ENCODE data around the gene RFFL.

RFFL gene

GRCh38 chr17:35068249-35068648 is 4.7 kb upstream of the RFFL start:
- Histone ChIP-seq H3K9me3 (ENCODE audit: control insufficient read depth, insufficient read depth, low read length) (no peaks in the 10 kb centered on the region), H3K27me3 (ENCODE audit: control insufficient read depth, insufficient read depth, low read length) (no peaks in the 10 kb centered on the region), H3K4me1 (ENCODE audit: control insufficient read depth, insufficient read depth, low read length) (no peaks in the 10 kb centered on the region; the same call in 1 of the 2 replicates), H3K27ac (ENCODE audit: low read length) (no peak overlapping the region), H3K36me3 (ENCODE audit: control insufficient read depth, insufficient read depth, low read length) (no peaks in the 10 kb centered on the region), H3K4me3 (ENCODE audit: low read length) (no peak overlapping the region)
- DNase-seq (ENCODE audit: low read depth, low spot score), result no peak
- no CpG with 5 or more reads among the region's 2 CpGs for WGBS (ENCODE audit: insufficient coverage, insufficient read length)

- Histone ChIP-seq H3K27me3 (ENCODE audit: control insufficient read depth, insufficient read depth, low read length) (no peaks in the 10 kb centered on the region), H3K27ac (ENCODE audit: low read length) (no peak overlapping the region), H3K9me3 (ENCODE audit: control insufficient read depth, insufficient read depth, low read length) (no peaks in the 10 kb centered on the region), H3K36me3 (ENCODE audit: control insufficient read depth, insufficient read depth, low read length) (no peaks in the 10 kb centered on the region), H3K4me3 (ENCODE audit: low read length) (no peak overlapping the region), H3K4me1 (ENCODE audit: control insufficient read depth, insufficient read depth, low read length) (no peaks in the 10 kb centered on the region; the same call in 1 of the 2 replicates)
- no peak for DNase-seq (ENCODE audit: low read depth, low spot score)
- WGBS (ENCODE audit: insufficient coverage, insufficient read length), result no CpG with 5 or more reads among the region's 4 CpGs
Measured at GRCh38 chr17:35065880-35066279, 2.4 kb upstream of the RFFL start.

- H3K9me3 ChIP-seq (ENCODE audit: control insufficient read depth, insufficient read depth, low read length), result no peaks in the 10 kb centered on the region
- H3K27me3 ChIP-seq (ENCODE audit: control insufficient read depth, insufficient read depth, low read length), result no peaks in the 10 kb centered on the region
- H3K4me3 ChIP-seq (ENCODE audit: low read length), result no peak overlapping the region
- H3K36me3 ChIP-seq (ENCODE audit: control insufficient read depth, insufficient read depth, low read length), result no peaks in the 10 kb centered on the region
- WGBS (ENCODE audit: insufficient coverage, insufficient read length), result no CpG with 5 or more reads among the region's 3 CpGs
- no peak for DNase-seq (ENCODE audit: low read depth, low spot score)
- H3K27ac ChIP-seq (ENCODE audit: low read length), result no peak overlapping the region
- H3K4me1 ChIP-seq (ENCODE audit: control insufficient read depth, insufficient read depth, low read length), result no peaks in the 10 kb centered on the region
Measured at GRCh38 chr17:35064516-35065215, 1.2 kb upstream of the RFFL start.

GRCh38 chr17:35062308-35062707 is 1.2 kb downstream of the RFFL start:
- Histone ChIP-seq H3K27ac (ENCODE audit: low read length) (no peak overlapping the region), H3K9me3 (ENCODE audit: control insufficient read depth, insufficient read depth, low read length) (no peaks in the 10 kb centered on the region), H3K4me1 (ENCODE audit: control insufficient read depth, insufficient read depth, low read length) (no peaks in the 10 kb centered on the region), H3K27me3 (ENCODE audit: control insufficient read depth, insufficient read depth, low read length) (no peaks in the 10 kb centered on the region), H3K36me3 (ENCODE audit: control insufficient read depth, insufficient read depth, low read length) (no peaks in the 10 kb centered on the region), H3K4me3 (ENCODE audit: low read length) (no peak overlapping the region)
- no peak for DNase-seq (ENCODE audit: low read depth, low spot score)
- WGBS (ENCODE audit: insufficient coverage, insufficient read length), result no CpG with 5 or more reads among the region's 3 CpGs

GRCh38 chr17:35057332-35057915 is 6.1 kb downstream of the RFFL start:
- no peak overlapping the region for H3K27ac ChIP-seq (ENCODE audit: low read length)
- 100% methylated on average over 1 of the region's 1 CpG for WGBS (ENCODE audit: insufficient coverage, insufficient read length)
- H3K9me3 ChIP-seq (ENCODE audit: control insufficient read depth, insufficient read depth, low read length), result no peaks in the 10 kb centered on the region
- DNase-seq (ENCODE audit: low read depth, low spot score), result no peak
- no peak overlapping the region for H3K4me3 ChIP-seq (ENCODE audit: low read length)
- H3K27me3 ChIP-seq (ENCODE audit: control insufficient read depth, insufficient read depth, low read length), result no peaks in the 10 kb centered on the region
- H3K4me1 ChIP-seq (ENCODE audit: control insufficient read depth, insufficient read depth, low read length), result no peaks in the 10 kb centered on the region; the same call in 1 of the 2 replicates
- H3K36me3 ChIP-seq (ENCODE audit: control insufficient read depth, insufficient read depth, low read length), result no peaks in the 10 kb centered on the region

- no peaks in the 10 kb centered on the region; the same call in 1 of the 2 replicates for H3K4me1 ChIP-seq (ENCODE audit: control insufficient read depth, insufficient read depth, low read length)
- no peak for DNase-seq (ENCODE audit: low read depth, low spot score)
- no peak overlapping the region for H3K4me3 ChIP-seq (ENCODE audit: low read length)
- H3K27ac ChIP-seq (ENCODE audit: low read length), result no peak overlapping the region
- no peaks in the 10 kb centered on the region for H3K36me3 ChIP-seq (ENCODE audit: control insufficient read depth, insufficient read depth, low read length)
- WGBS (ENCODE audit: insufficient coverage, insufficient read length), result no CpG with 5 or more reads among the region's 3 CpGs
- no peaks in the 10 kb centered on the region for H3K27me3 ChIP-seq (ENCODE audit: control insufficient read depth, insufficient read depth, low read length)
- no peaks in the 10 kb centered on the region for H3K9me3 ChIP-seq (ENCODE audit: control insufficient read depth, insufficient read depth, low read length)
Measured at GRCh38 chr17:35056013-35056412, 7.5 kb downstream of the RFFL start.

- no CpG with 5 or more reads among the region's 1 CpG for WGBS (ENCODE audit: insufficient coverage, insufficient read length)
Measured at GRCh38 chr17:35053204-35053603, 10.3 kb downstream of the RFFL start.

GRCh38 chr17:35052780-35053179 is 10.7 kb downstream of the RFFL start:
- no peaks in the 10 kb centered on the region for H3K9me3 ChIP-seq (ENCODE audit: control insufficient read depth, insufficient read depth, low read length)
- H3K27me3 ChIP-seq (ENCODE audit: control insufficient read depth, insufficient read depth, low read length), result no peaks in the 10 kb centered on the region
- H3K27ac ChIP-seq (ENCODE audit: low read length), result no peak overlapping the region
- DNase-seq (ENCODE audit: low read depth, low spot score), result no peak
- no peaks in the 10 kb centered on the region; the same call in 1 of the 2 replicates for H3K4me1 ChIP-seq (ENCODE audit: control insufficient read depth, insufficient read depth, low read length)
- no peaks in the 10 kb centered on the region for H3K36me3 ChIP-seq (ENCODE audit: control insufficient read depth, insufficient read depth, low read length)
- H3K4me3 ChIP-seq (ENCODE audit: low read length), result no peak overlapping the region

More at GRCh38 chr17:35053204-35053603, 10.3 kb downstream of the RFFL start:
- Histone ChIP-seq H3K27me3 (ENCODE audit: control insufficient read depth, insufficient read depth, low read length) (no peaks in the 10 kb centered on the region), H3K27ac (ENCODE audit: low read length) (no peak overlapping the region), H3K4me1 (ENCODE audit: control insufficient read depth, insufficient read depth, low read length) (no peaks in the 10 kb centered on the region; the same call in 1 of the 2 replicates), H3K36me3 (ENCODE audit: control insufficient read depth, insufficient read depth, low read length) (no peaks in the 10 kb centered on the region), H3K9me3 (ENCODE audit: control insufficient read depth, insufficient read depth, low read length) (no peaks in the 10 kb centered on the region), H3K4me3 (ENCODE audit: low read length) (no peak overlapping the region)
- no peak for DNase-seq (ENCODE audit: low read depth, low spot score)

- no peaks in the 10 kb centered on the region for H3K36me3 ChIP-seq (ENCODE audit: control insufficient read depth, insufficient read depth, low read length)
- H3K9me3 ChIP-seq (ENCODE audit: control insufficient read depth, insufficient read depth, low read length), result no peaks in the 10 kb centered on the region
- no peaks in the 10 kb centered on the region; the same call in 1 of the 2 replicates for H3K4me1 ChIP-seq (ENCODE audit: control insufficient read depth, insufficient read depth, low read length)
- H3K27ac ChIP-seq (ENCODE audit: low read length), result no peak overlapping the region
- no peak overlapping the region for H3K4me3 ChIP-seq (ENCODE audit: low read length)
- H3K27me3 ChIP-seq (ENCODE audit: control insufficient read depth, insufficient read depth, low read length), result no peaks in the 10 kb centered on the region
- DNase-seq (ENCODE audit: low read depth, low spot score), result no peak
Measured at GRCh38 chr17:35052241-35052610, 11.3 kb downstream of the RFFL start.

GRCh38 chr17:35051579-35052240 is 11.8 kb downstream of the RFFL start:
- Histone ChIP-seq H3K4me1 (ENCODE audit: control insufficient read depth, insufficient read depth, low read length) (no peaks in the 10 kb centered on the region; the same call in 1 of the 2 replicates), H3K27me3 (ENCODE audit: control insufficient read depth, insufficient read depth, low read length) (no peaks in the 10 kb centered on the region), H3K36me3 (ENCODE audit: control insufficient read depth, insufficient read depth, low read length) (no peaks in the 10 kb centered on the region), H3K4me3 (ENCODE audit: low read length) (no peak overlapping the region), H3K9me3 (ENCODE audit: control insufficient read depth, insufficient read depth, low read length) (no peaks in the 10 kb centered on the region), H3K27ac (ENCODE audit: low read length) (no peak overlapping the region)
- DNase-seq (ENCODE audit: low read depth, low spot score), result no peak
- no CpG with 5 or more reads among the region's 6 CpGs for WGBS (ENCODE audit: insufficient coverage, insufficient read length)

All from iPS DF 6.9 (cell line).